Neural cell (in vitro differentiated cells): ENCODE results near the gene GPC5.

ENCODE experiments used
- EP300 ChIP-seq: fragments of 450-650 bp; conservative IDR thresholded peaks from 2 replicates; pipeline ENCODE4 v1.6.1; 2014; ENCODE audit warnings: antibody characterized with exemption, mild to moderate bottlenecking, moderate library complexity; ENCODE audit not compliant: poor library complexity, severe bottlenecking
- EZH2 ChIP-seq: fragments of 200-600, 300-800 bp; shearing (Covaris generic), sonication (generic); IDR thresholded peaks from 2 replicates; pipeline ENCODE4 v1.6.1; 2014; ENCODE audit warnings: antibody characterized with exemption, low read length, borderline replicate concordance, mild to moderate bottlenecking; ENCODE audit not compliant: insufficient read depth, poor library complexity, severe bottlenecking
- MXI1 ChIP-seq: fragments of 450-650 bp; conservative IDR thresholded peaks from 2 replicates; pipeline ENCODE4 v1.6.1; 2014; ENCODE audit warnings: antibody characterized with exemption, mild to moderate bottlenecking; ENCODE audit not compliant: poor library complexity, severe bottlenecking
- POLR2AphosphoS5 ChIP-seq: IDR thresholded peaks from 2 replicates; pipeline ENCODE4 v1.6.1; 2012
- RAD21 ChIP-seq: fragments of 450-650 bp; conservative IDR thresholded peaks from 2 replicates; pipeline ENCODE4 v1.6.1; 2014; ENCODE audit warnings: antibody characterized with exemption, mild to moderate bottlenecking, moderate library complexity
- SMC3 ChIP-seq: fragments of 450-650 bp; conservative IDR thresholded peaks from 2 replicates; pipeline ENCODE4 v1.6.1; 2014; ENCODE audit warnings: antibody characterized with exemption, mild to moderate bottlenecking, moderate library complexity; ENCODE audit not compliant: poor library complexity
- TAF1 ChIP-seq: IDR thresholded peaks from 2 replicates; pipeline ENCODE4 v1.6.1; 2012; ENCODE audit warnings: low read depth
- TF ChIP-seq, protein P1 (sequence below): fragments of 450-650 bp; IDR thresholded peaks from 2 replicates; pipeline ENCODE4 v1.5.1; 2014; ENCODE audit warnings: antibody characterized with exemption, mild to moderate bottlenecking, moderate library complexity; ENCODE audit not compliant: poor library complexity, severe bottlenecking
- TF ChIP-seq, protein P2 (sequence below): IDR thresholded peaks from 2 replicates; pipeline ENCODE4 v1.6.1; 2012; ENCODE audit warnings: borderline replicate concordance

- TF ChIP-seq, protein P1, sequence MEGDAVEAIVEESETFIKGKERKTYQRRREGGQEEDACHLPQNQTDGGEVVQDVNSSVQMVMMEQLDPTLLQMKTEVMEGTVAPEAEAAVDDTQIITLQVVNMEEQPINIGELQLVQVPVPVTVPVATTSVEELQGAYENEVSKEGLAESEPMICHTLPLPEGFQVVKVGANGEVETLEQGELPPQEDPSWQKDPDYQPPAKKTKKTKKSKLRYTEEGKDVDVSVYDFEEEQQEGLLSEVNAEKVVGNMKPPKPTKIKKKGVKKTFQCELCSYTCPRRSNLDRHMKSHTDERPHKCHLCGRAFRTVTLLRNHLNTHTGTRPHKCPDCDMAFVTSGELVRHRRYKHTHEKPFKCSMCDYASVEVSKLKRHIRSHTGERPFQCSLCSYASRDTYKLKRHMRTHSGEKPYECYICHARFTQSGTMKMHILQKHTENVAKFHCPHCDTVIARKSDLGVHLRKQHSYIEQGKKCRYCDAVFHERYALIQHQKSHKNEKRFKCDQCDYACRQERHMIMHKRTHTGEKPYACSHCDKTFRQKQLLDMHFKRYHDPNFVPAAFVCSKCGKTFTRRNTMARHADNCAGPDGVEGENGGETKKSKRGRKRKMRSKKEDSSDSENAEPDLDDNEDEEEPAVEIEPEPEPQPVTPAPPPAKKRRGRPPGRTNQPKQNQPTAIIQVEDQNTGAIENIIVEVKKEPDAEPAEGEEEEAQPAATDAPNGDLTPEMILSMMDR: no peak
- TF ChIP-seq, protein P2, sequence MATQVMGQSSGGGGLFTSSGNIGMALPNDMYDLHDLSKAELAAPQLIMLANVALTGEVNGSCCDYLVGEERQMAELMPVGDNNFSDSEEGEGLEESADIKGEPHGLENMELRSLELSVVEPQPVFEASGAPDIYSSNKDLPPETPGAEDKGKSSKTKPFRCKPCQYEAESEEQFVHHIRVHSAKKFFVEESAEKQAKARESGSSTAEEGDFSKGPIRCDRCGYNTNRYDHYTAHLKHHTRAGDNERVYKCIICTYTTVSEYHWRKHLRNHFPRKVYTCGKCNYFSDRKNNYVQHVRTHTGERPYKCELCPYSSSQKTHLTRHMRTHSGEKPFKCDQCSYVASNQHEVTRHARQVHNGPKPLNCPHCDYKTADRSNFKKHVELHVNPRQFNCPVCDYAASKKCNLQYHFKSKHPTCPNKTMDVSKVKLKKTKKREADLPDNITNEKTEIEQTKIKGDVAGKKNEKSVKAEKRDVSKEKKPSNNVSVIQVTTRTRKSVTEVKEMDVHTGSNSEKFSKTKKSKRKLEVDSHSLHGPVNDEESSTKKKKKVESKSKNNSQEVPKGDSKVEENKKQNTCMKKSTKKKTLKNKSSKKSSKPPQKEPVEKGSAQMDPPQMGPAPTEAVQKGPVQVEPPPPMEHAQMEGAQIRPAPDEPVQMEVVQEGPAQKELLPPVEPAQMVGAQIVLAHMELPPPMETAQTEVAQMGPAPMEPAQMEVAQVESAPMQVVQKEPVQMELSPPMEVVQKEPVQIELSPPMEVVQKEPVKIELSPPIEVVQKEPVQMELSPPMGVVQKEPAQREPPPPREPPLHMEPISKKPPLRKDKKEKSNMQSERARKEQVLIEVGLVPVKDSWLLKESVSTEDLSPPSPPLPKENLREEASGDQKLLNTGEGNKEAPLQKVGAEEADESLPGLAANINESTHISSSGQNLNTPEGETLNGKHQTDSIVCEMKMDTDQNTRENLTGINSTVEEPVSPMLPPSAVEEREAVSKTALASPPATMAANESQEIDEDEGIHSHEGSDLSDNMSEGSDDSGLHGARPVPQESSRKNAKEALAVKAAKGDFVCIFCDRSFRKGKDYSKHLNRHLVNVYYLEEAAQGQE: no peak
- TF ChIP-seq MXI1 (no peak), TAF1 (no peak), EZH2 (no peak), SMC3 (no peak), EP300 (no peak), RAD21 (no peak), POLR2AphosphoS5 (no peak)
These were observed 312.3 kb downstream of the GPC5 start for GRCh38 chr13:91710733-91711132.
